ENCODE measurements around the gene RUNX2. TPM values are rescaled to one million over a fixed set of nuclear protein-coding genes. Genes with fewer than 3 reads are reported as not detected.

RUNX2 gene
- total and polyA plus RNA-seq, 4 donors: 0.09 to 1.5 (median 0.75) TPM

- no peak overlapping the region for H3K27ac ChIP-seq (ENCODE audit: low read depth in 1 of 2, low read length in 2 of 2)
- WGBS: 65% methylated on average over 13 of the region's 13 CpGs
- DNase-seq (ENCODE audit: low spot score): no peak
Measured at GRCh38 chr6:45586216-45587171, 258.4 kb downstream of the RUNX2 start.

GRCh38 chr6:45587229-45588060 lies 259.3 kb downstream of the RUNX2 start:
- no peak for DNase-seq (ENCODE audit: low spot score)
- Histone ChIP-seq H3K9ac (ENCODE audit: low read depth in 1 of 2, low read length in 2 of 2) (no peak overlapping the region), H3K4me3 (ENCODE audit: low read depth in 1 of 3, low read length in 3 of 3) (no peak overlapping the region), H3K4me1 (ENCODE audit: control insufficient read depth in 4 of 4, insufficient read depth in 4 of 4, low read length in 3 of 4) (no peaks in the 10 kb centered on the region), H3K27me3 (ENCODE audit: control insufficient read depth in 4 of 4, insufficient read depth in 4 of 4, low read length in 3 of 4) (peaks cover 0 to 3% (median 0%) of the 10 kb centered on the region in 4 donors), H3K36me3 (ENCODE audit: control insufficient read depth in 4 of 4, insufficient read depth in 3 of 4, low read depth in 1 of 4, low read length in 3 of 4) (no peaks in the 10 kb centered on the region), H3K9me3 (ENCODE audit: control insufficient read depth in 4 of 4, low read length in 3 of 4) (no peaks in the 10 kb centered on the region), H3K27ac (ENCODE audit: low read depth in 1 of 2, low read length in 2 of 2) (no peak overlapping the region)
- 81% methylated on average over 5 of the region's 5 CpGs for WGBS
- no peak for TF ChIP-seq REST (IDR thresholded peaks at IDR 0.05)
- no peak for TF ChIP-seq MAX (IDR thresholded peaks at IDR 0.05)
- TF ChIP-seq CTCF (IDR thresholded peaks at IDR 0.05; ENCODE audit: low read depth, low read length, missing input control): no peak
- no peak for TF ChIP-seq YY1 (IDR thresholded peaks at IDR 0.05)
- no peak for TF ChIP-seq EGR1 (IDR thresholded peaks at IDR 0.05; ENCODE audit: low read depth in 2 of 2)
- TF ChIP-seq ZBTB33 (IDR thresholded peaks at IDR 0.05): no peak

More at GRCh38 chr6:45586216-45587171, 258.4 kb downstream of the RUNX2 start:
- Histone ChIP-seq H3K36me3 (ENCODE audit: control insufficient read depth in 4 of 4, insufficient read depth in 3 of 4, low read depth in 1 of 4, low read length in 3 of 4) (no peaks in the 10 kb centered on the region), H3K9ac (ENCODE audit: low read depth in 1 of 2, low read length in 2 of 2) (no peak overlapping the region), H3K9me3 (ENCODE audit: control insufficient read depth in 4 of 4, low read length in 3 of 4) (no peaks in the 10 kb centered on the region), H3K27me3 (ENCODE audit: control insufficient read depth in 4 of 4, insufficient read depth in 4 of 4, low read length in 3 of 4) (peaks cover 0 to 3% (median 0%) of the 10 kb centered on the region in 4 donors), H3K4me3 (ENCODE audit: low read depth in 1 of 3, low read length in 3 of 3) (no peak overlapping the region), H3K4me1 (ENCODE audit: control insufficient read depth in 4 of 4, insufficient read depth in 4 of 4, low read length in 3 of 4) (no peaks in the 10 kb centered on the region)
- no peak for TF ChIP-seq ZBTB33 (IDR thresholded peaks at IDR 0.05)
- TF ChIP-seq CTCF (IDR thresholded peaks at IDR 0.05; ENCODE audit: low read depth, low read length, missing input control): no peak
- TF ChIP-seq FOXA1 (IDR thresholded peaks at IDR 0.05): no peak
- TF ChIP-seq RAD21 (IDR thresholded peaks at IDR 0.05): no peak
- TF ChIP-seq YY1 (IDR thresholded peaks at IDR 0.05): no peak
- no peak for TF ChIP-seq FOXA2 (IDR thresholded peaks at IDR 0.05)
- no peak for TF ChIP-seq EGR1 (IDR thresholded peaks at IDR 0.05; ENCODE audit: low read depth in 2 of 2)

All from liver (tissue), 9 donors.